H9 (cell line): Measurements from ENCODE around the gene TMEM169. TPM values are rescaled to one million over a fixed set of nuclear protein-coding genes. Genes with fewer than 3 reads are reported as not detected.

Experiments
- DNase-seq: peaks from one replicate; pipeline ENCODE4 v3.0.0-alpha.2; 2017
- H2AFZ ChIP-seq: one replicate; pipeline ENCODE4 v1.6.1; 2013; ENCODE audit warnings: mild to moderate bottlenecking, low read length, control low read depth, moderate library complexity
- H2AK5ac ChIP-seq: 2 replicates; pipeline ENCODE4 v1.6.1; 2013; ENCODE audit warnings: low read length, control low read depth, mixed read lengths; ENCODE audit not compliant: insufficient read length
- H2BK120ac ChIP-seq: one replicate; pipeline ENCODE4 v1.6.1; 2013; ENCODE audit warnings: low read depth, mild to moderate bottlenecking, low read length, control low read depth, inconsistent platforms; ENCODE audit not compliant: poor library complexity, severe bottlenecking
- H2BK12ac ChIP-seq: 2 replicates; pipeline ENCODE4 v1.6.1; 2013; ENCODE audit warnings: low read length, control low read depth, mixed read lengths, low read depth; ENCODE audit not compliant: insufficient read length
- H2BK15ac ChIP-seq: 2 replicates; pipeline ENCODE4 v1.6.1; 2013; ENCODE audit warnings: low read depth, low read length, control low read depth
- H2BK20ac ChIP-seq: one replicate; pipeline ENCODE4 v1.6.1; 2013; ENCODE audit warnings: low read depth, mild to moderate bottlenecking, low read length, control low read depth, inconsistent platforms; ENCODE audit not compliant: poor library complexity, severe bottlenecking
- H2BK5ac ChIP-seq: 2 replicates; pipeline ENCODE4 v1.6.1; 2013; ENCODE audit warnings: low read length, control low read depth, mixed read lengths; ENCODE audit not compliant: insufficient read length
- H3K14ac ChIP-seq: 2 replicates; pipeline ENCODE4 v1.6.1; 2013; ENCODE audit warnings: low read length, control low read depth; ENCODE audit not compliant: insufficient read depth
- H3K18ac ChIP-seq: 2 replicates; pipeline ENCODE4 v1.6.1; 2013; ENCODE audit warnings: low read depth, mild to moderate bottlenecking, mixed read lengths, low read length, control low read depth; ENCODE audit not compliant: insufficient read length
- H3K23ac ChIP-seq: 2 replicates; pipeline ENCODE4 v1.6.1; 2013; ENCODE audit warnings: low read length, control low read depth, mixed read lengths, low read depth; ENCODE audit not compliant: insufficient read length
- H3K23me2 ChIP-seq: 2 replicates; pipeline ENCODE4 v1.6.1; 2013; ENCODE audit warnings: low read depth, mild to moderate bottlenecking, mixed read lengths, low read length, control low read depth; ENCODE audit not compliant: insufficient read length, poor library complexity, severe bottlenecking
- H3K27ac ChIP-seq: 2 replicates; pipeline ENCODE4 v1.5.1; 2013; ENCODE audit warnings: low read length, control low read depth, mixed read lengths, low read depth; ENCODE audit not compliant: insufficient read length
- H3K27me3 ChIP-seq: 2 replicates; pipeline ENCODE4 v1.6.1; 2013; ENCODE audit warnings: low read length, control low read depth, inconsistent platforms; ENCODE audit not compliant: insufficient read depth
- H3K4ac ChIP-seq: 2 replicates; pipeline ENCODE4 v1.6.1; 2013; ENCODE audit warnings: low read depth, mild to moderate bottlenecking, control low read depth, inconsistent platforms, low read length, moderate library complexity
- H3K4me1 ChIP-seq: 2 replicates; pipeline ENCODE4 v1.6.1; 2013; ENCODE audit warnings: low read length, control low read depth, inconsistent platforms; ENCODE audit not compliant: insufficient read depth
- H3K4me2 ChIP-seq: 2 replicates; pipeline ENCODE4 v1.6.1; 2013; ENCODE audit warnings: low read length, control low read depth, mixed read lengths; ENCODE audit not compliant: insufficient read length, insufficient read depth
- H3K56ac ChIP-seq: 2 replicates; pipeline ENCODE4 v1.6.1; 2013; ENCODE audit warnings: low read depth, mild to moderate bottlenecking, mixed read lengths, low read length, control low read depth; ENCODE audit not compliant: insufficient read length
- H3K79me1 ChIP-seq: 2 replicates; pipeline ENCODE4 v1.6.1; 2013; ENCODE audit warnings: low read depth, mild to moderate bottlenecking, moderate library complexity, low read length, control low read depth, inconsistent platforms; ENCODE audit not compliant: insufficient read depth, poor library complexity, severe bottlenecking
- H3K79me2 ChIP-seq: 2 replicates; pipeline ENCODE4 v1.6.1; 2013; ENCODE audit warnings: low read length, control low read depth, inconsistent platforms; ENCODE audit not compliant: insufficient read depth
- H3K9ac ChIP-seq: 2 replicates; pipeline ENCODE4 v1.6.1; 2013; ENCODE audit warnings: low read length, control low read depth, mixed read lengths; ENCODE audit not compliant: insufficient read length; ENCODE audit errors: extremely low read depth
- H3K9me3 ChIP-seq: one replicate; pipeline ENCODE4 v1.6.1; 2013; ENCODE audit warnings: low read depth, low read length, inconsistent platforms; ENCODE audit not compliant: control insufficient read depth
- H3T11ph ChIP-seq: one replicate; pipeline ENCODE4 v1.6.1; 2013; ENCODE audit warnings: mild to moderate bottlenecking, low read length, control low read depth, inconsistent platforms
- H4K20me1 ChIP-seq: one replicate; pipeline ENCODE4 v1.6.1; 2013; ENCODE audit not compliant: control insufficient read depth, insufficient read length, insufficient read depth
- H4K5ac ChIP-seq: 2 replicates; pipeline ENCODE4 v1.6.1; 2013; ENCODE audit warnings: low read depth, mild to moderate bottlenecking, mixed read lengths, low read length, control low read depth; ENCODE audit not compliant: insufficient read length
- H4K8ac ChIP-seq: replicated peaks from 2 replicates; pipeline ENCODE4 v1.6.1; 2013; ENCODE audit warnings: low read length, control low read depth, mixed read lengths, low read depth; ENCODE audit not compliant: insufficient read length
- H4K91ac ChIP-seq: 2 replicates; pipeline ENCODE4 v1.6.1; 2013; ENCODE audit warnings: low read depth, mild to moderate bottlenecking, moderate library complexity, mixed read lengths, low read length, control low read depth; ENCODE audit not compliant: insufficient read length
- H3K27ac Mint-ChIP-seq, 3 experiments: 2 replicates in 2 of 3; 3 replicates in 1 of 3; pipeline ENCODE4 v1.8.0; 2020 to 2021; ENCODE audit warnings: mixed read lengths in 3 of 3, mild to moderate bottlenecking in 1 of 3, moderate library complexity in 1 of 3
- H3K27me3 Mint-ChIP-seq: 2 replicates; pipeline ENCODE4 v1.8.0; 2021; ENCODE audit warnings: low read depth, mild to moderate bottlenecking, moderate library complexity, mixed read lengths
- H3K36me3 Mint-ChIP-seq, 3 experiments: 2 replicates in 2 of 3; 3 replicates in 1 of 3; pipeline ENCODE4 v1.8.0; 2020 to 2021; ENCODE audit warnings: low read depth in 3 of 3, mixed read lengths in 3 of 3; ENCODE audit not compliant: insufficient read depth in 1 of 3
- H3K4me1 Mint-ChIP-seq, 2 experiments: 2 replicates each; pipeline ENCODE4 v1.8.0; 2020; ENCODE audit warnings: mixed read lengths in 2 of 2
- H3K4me3 Mint-ChIP-seq, 2 experiments: 2 replicates in 1 of 2; 3 replicates in 1 of 2; pipeline ENCODE4 v1.8.0; 2020 to 2021; ENCODE audit warnings: mild to moderate bottlenecking in 2 of 2, mixed read lengths in 2 of 2, moderate library complexity in 1 of 2
- H3K9me3 Mint-ChIP-seq, 2 experiments: 2 replicates in 1 of 2; 3 replicates in 1 of 2; pipeline ENCODE4 v1.8.0; 2020; ENCODE audit warnings: mild to moderate bottlenecking in 2 of 2, mixed read lengths in 2 of 2, moderate library complexity in 1 of 2
- WGBS: extraction: QIAGEN DNeasy Blood & Tissue Kit; methylation state at CpG from one replicate; pipeline ENCODE4 v1.1.7; 2013; ENCODE audit warnings: missing lambda C conversion rate, low lambda C conversion rate, mixed read lengths; ENCODE audit not compliant: insufficient read length; ENCODE audit errors: extremely low coverage; 5-methylcytosine and 5-hydroxymethylcytosine counted together
- total RNA-seq: library from RNA; stranded (reverse); gene quantifications from 2 replicates; pipeline ENCODE4 v1.2.1, GENCODE V29; 2021
- TF ChIP-seq, protein P1 (sequence below): fragments of 200-600 bp; sonication (generic); conservative IDR thresholded peaks from 3 replicates; pipeline ENCODE4 v1.8.0; 2021; ENCODE audit warnings: antibody characterized with exemption, mild to moderate bottlenecking

The TMEM169 gene
- total RNA-seq, 1 experiment from 2014 or later: 1.0 TPM

DNA sequence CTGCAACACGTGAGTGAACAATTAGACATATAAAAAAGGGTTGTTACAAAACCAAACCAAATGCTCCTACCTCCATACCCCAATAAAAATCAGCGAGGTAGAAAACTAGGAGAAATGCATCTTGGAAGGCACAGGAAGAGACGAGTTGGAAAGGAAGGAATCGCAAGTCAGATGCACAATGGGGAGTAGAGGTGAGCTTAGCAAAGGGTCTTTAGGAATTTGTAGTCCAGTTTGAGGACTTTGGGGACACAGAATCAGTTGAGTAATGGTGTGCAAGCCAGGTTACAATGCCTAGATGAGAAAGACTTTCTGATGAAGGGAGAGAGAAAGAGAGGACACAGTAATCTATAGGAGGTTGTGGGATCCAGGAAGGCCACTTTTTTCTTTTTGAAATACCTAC, 63.1 kb downstream of the TMEM169 start:
- Mint-ChIP-seq H3K36me3 (peaks cover 42 to 67% (median 67%) of the 10 kb centered on the region in 3 experiments; a peak in 6 of 7 replicates), H3K4me3 (no peak overlapping the region), H3K9me3 (no peaks in the 10 kb centered on the region), H3K27me3 (no peaks in the 10 kb centered on the region), H3K4me1 (peaks cover 18 to 24% of the 10 kb centered on the region in 2 experiments), H3K27ac (no peak overlapping the region)
- Histone ChIP-seq H2BK12ac (no peak overlapping the region), H4K91ac (no peak overlapping the region), H3K23ac (no peak overlapping the region), H4K5ac (no peak overlapping the region), H3K9me3 (no peaks in the 10 kb centered on the region), H2AK5ac (no peak overlapping the region), H3K14ac (no peak overlapping the region), H2BK20ac (no peak overlapping the region), H3K9ac (no peak overlapping the region), H4K20me1 (no peaks in the 10 kb centered on the region), H3T11ph (no peak overlapping the region), H3K18ac (no peak overlapping the region), H3K23me2 (no peaks in the 10 kb centered on the region), H3K4me1 (no peaks in the 10 kb centered on the region), H3K4me2 (no peak overlapping the region), H3K27ac (no peak overlapping the region), H3K79me2 (no peaks in the 10 kb centered on the region), H3K56ac (no peak overlapping the region), H3K27me3 (no peaks in the 10 kb centered on the region), H4K8ac (no peak overlapping the region), H2BK120ac (no peak overlapping the region), H2BK5ac (no peak overlapping the region), H2BK15ac (no peak overlapping the region), H3K79me1 (peaks cover 3% of the 10 kb centered on the region), H2AFZ (no peak overlapping the region), H3K4ac (no peak overlapping the region)
- WGBS: no CpG with 5 or more reads among the region's 4 CpGs
- no peak for DNase-seq
- TF ChIP-seq, protein P1, sequence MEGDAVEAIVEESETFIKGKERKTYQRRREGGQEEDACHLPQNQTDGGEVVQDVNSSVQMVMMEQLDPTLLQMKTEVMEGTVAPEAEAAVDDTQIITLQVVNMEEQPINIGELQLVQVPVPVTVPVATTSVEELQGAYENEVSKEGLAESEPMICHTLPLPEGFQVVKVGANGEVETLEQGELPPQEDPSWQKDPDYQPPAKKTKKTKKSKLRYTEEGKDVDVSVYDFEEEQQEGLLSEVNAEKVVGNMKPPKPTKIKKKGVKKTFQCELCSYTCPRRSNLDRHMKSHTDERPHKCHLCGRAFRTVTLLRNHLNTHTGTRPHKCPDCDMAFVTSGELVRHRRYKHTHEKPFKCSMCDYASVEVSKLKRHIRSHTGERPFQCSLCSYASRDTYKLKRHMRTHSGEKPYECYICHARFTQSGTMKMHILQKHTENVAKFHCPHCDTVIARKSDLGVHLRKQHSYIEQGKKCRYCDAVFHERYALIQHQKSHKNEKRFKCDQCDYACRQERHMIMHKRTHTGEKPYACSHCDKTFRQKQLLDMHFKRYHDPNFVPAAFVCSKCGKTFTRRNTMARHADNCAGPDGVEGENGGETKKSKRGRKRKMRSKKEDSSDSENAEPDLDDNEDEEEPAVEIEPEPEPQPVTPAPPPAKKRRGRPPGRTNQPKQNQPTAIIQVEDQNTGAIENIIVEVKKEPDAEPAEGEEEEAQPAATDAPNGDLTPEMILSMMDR: no peak
